ENCODE measurements around the gene ZDHHC7.

ZDHHC7 gene

DNA sequence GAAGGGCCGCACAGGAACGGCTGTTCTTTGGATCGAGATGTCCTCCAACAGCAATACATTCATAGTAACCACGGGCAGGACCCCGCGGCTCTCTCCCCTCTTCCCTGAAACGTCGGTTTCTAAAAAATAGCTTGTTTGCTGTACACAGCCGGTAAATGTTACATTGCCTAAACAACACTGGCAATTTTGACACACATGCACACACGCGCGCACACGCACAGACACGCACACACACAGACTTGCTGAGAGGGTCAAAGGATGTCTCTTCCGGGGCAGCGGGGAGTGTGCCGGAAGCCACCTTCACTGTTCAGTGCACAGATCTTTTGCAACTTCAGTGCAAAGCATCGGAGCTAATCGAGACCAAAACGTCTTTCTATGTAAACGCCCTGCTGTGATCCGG lies 35.8 kb downstream of the ZDHHC7 start:
- DNase-seq: no peak
- Histone ChIP-seq H3K27ac (ENCODE audit: low read depth, low read length) (no peak overlapping the region), H4K12ac (ENCODE audit: low read depth, low read length) (no peak overlapping the region), H3K79me1 (ENCODE audit: low read length) (peaks cover 9% of the 10 kb centered on the region), H3K23ac (ENCODE audit: low read length) (no peak overlapping the region), H3K4ac (ENCODE audit: low read depth, low read length) (no peak overlapping the region), H2AK5ac (ENCODE audit: low read length) (no peak overlapping the region), H3K27me3 (ENCODE audit: insufficient read depth, low read length) (no peaks in the 10 kb centered on the region), H3K4me3 (ENCODE audit: low read depth, low read length) (no peak overlapping the region), H3K9ac (ENCODE audit: low read length) (no peak overlapping the region), H3K9me3 (ENCODE audit: insufficient read depth, low read depth, low read length) (no peaks in the 10 kb centered on the region), H2BK12ac (ENCODE audit: low read length) (no peak overlapping the region), H2AFZ (ENCODE audit: insufficient read depth, low read length, poor library complexity) (no peak overlapping the region), H3K79me2 (ENCODE audit: control insufficient read depth, insufficient read depth, low read length, poor library complexity) (no peaks in the 10 kb centered on the region), H3K18ac (ENCODE audit: low read length) (no peak overlapping the region), H2BK120ac (ENCODE audit: insufficient read depth, low read length, poor library complexity) (no peak overlapping the region), H4K91ac (ENCODE audit: low read depth, low read length) (no peak overlapping the region), H3K4me1 (ENCODE audit: control insufficient read depth in 1 of 2, insufficient read depth in 2 of 2, low read length in 2 of 2) (peaks cover 5 to 14% of the 10 kb centered on the region in 2 experiments), H3K14ac (ENCODE audit: low read length) (no peak overlapping the region), H2BK5ac (ENCODE audit: low read depth, low read length, poor library complexity) (no peak overlapping the region), H3K4me2 (ENCODE audit: low read length) (no peak overlapping the region), H4K8ac (ENCODE audit: low read depth, low read length) (no peak overlapping the region), H3K36me3 (ENCODE audit: control insufficient read depth in 1 of 2, insufficient read depth in 2 of 2, low read length in 2 of 2) (peaks cover 28 to 35% of the 10 kb centered on the region in 2 experiments)
- no CpG with 5 or more reads among the region's 22 CpGs for WGBS (ENCODE audit: extremely low coverage, insufficient coverage, insufficient read length)

- Histone ChIP-seq H3K23ac (ENCODE audit: low read length) (no peak overlapping the region), H3K9me3 (ENCODE audit: insufficient read depth, low read depth, low read length) (no peaks in the 10 kb centered on the region), H3K18ac (ENCODE audit: low read length) (no peak overlapping the region), H3K4me1 (ENCODE audit: control insufficient read depth in 1 of 2, insufficient read depth in 2 of 2, low read length in 2 of 2) (peaks cover 5 to 14% of the 10 kb centered on the region in 2 experiments), H4K91ac (ENCODE audit: low read depth, low read length) (no peak overlapping the region), H2AK5ac (ENCODE audit: low read length) (no peak overlapping the region), H2BK12ac (ENCODE audit: low read length) (no peak overlapping the region), H4K12ac (ENCODE audit: low read depth, low read length) (no peak overlapping the region), H2BK120ac (ENCODE audit: insufficient read depth, low read length, poor library complexity) (no peak overlapping the region), H3K4ac (ENCODE audit: low read depth, low read length) (no peak overlapping the region), H2AFZ (ENCODE audit: insufficient read depth, low read length, poor library complexity) (no peak overlapping the region), H3K9ac (ENCODE audit: low read length) (no peak overlapping the region), H3K27ac (ENCODE audit: low read depth, low read length) (no peak overlapping the region), H3K36me3 (ENCODE audit: control insufficient read depth in 1 of 2, insufficient read depth in 2 of 2, low read length in 2 of 2) (peaks cover 28 to 35% of the 10 kb centered on the region in 2 experiments), H3K14ac (ENCODE audit: low read length) (no peak overlapping the region), H3K79me1 (ENCODE audit: low read length) (peaks cover 10% of the 10 kb centered on the region), H4K8ac (ENCODE audit: low read depth, low read length) (no peak overlapping the region), H3K79me2 (ENCODE audit: control insufficient read depth, insufficient read depth, low read length, poor library complexity) (no peaks in the 10 kb centered on the region), H3K27me3 (ENCODE audit: insufficient read depth, low read length) (no peaks in the 10 kb centered on the region), H3K4me2 (ENCODE audit: low read length) (no peak overlapping the region), H3K4me3 (ENCODE audit: low read depth, low read length) (no peak overlapping the region), H2BK5ac (ENCODE audit: low read depth, low read length, poor library complexity) (no peak overlapping the region)
- no peak for DNase-seq
- no CpG with 5 or more reads among the region's 12 CpGs for WGBS (ENCODE audit: extremely low coverage, insufficient coverage, insufficient read length)
Measured at GRCh38 chr16:84975066-84975465, 36.3 kb downstream of the ZDHHC7 start.

- no peak overlapping the region for H2BK12ac ChIP-seq (ENCODE audit: low read length)
- peaks cover 21% of the 10 kb centered on the region for H3K79me1 ChIP-seq (ENCODE audit: low read length)
- H3K9me3 ChIP-seq (ENCODE audit: insufficient read depth, low read depth, low read length): no peaks in the 10 kb centered on the region
- peaks cover 28 to 35% of the 10 kb centered on the region in 2 experiments for H3K36me3 ChIP-seq (ENCODE audit: control insufficient read depth in 1 of 2, insufficient read depth in 2 of 2, low read length in 2 of 2)
- DNase-seq: no peak
- no peak overlapping the region for H3K9ac ChIP-seq (ENCODE audit: low read length)
- H4K8ac ChIP-seq (ENCODE audit: low read depth, low read length): no peak overlapping the region
- H4K12ac ChIP-seq (ENCODE audit: low read depth, low read length): no peak overlapping the region
- no peak overlapping the region for H2AK5ac ChIP-seq (ENCODE audit: low read length)
- H3K4me1 ChIP-seq (ENCODE audit: control insufficient read depth in 1 of 2, insufficient read depth in 2 of 2, low read length in 2 of 2): peaks cover 11 to 22% of the 10 kb centered on the region in 2 experiments
- peaks cover 4% of the 10 kb centered on the region for H3K79me2 ChIP-seq (ENCODE audit: control insufficient read depth, insufficient read depth, low read length, poor library complexity)
- no CpG with 5 or more reads among the region's 23 CpGs for WGBS (ENCODE audit: extremely low coverage, insufficient coverage, insufficient read length)
- no peak overlapping the region for H4K91ac ChIP-seq (ENCODE audit: low read depth, low read length)
- no peak overlapping the region for H3K18ac ChIP-seq (ENCODE audit: low read length)
- no peak overlapping the region for H2AFZ ChIP-seq (ENCODE audit: insufficient read depth, low read length, poor library complexity)
- H3K4me3 ChIP-seq (ENCODE audit: low read depth, low read length): no peak overlapping the region
- no peak overlapping the region for H2BK120ac ChIP-seq (ENCODE audit: insufficient read depth, low read length, poor library complexity)
- no peak overlapping the region for H3K4me2 ChIP-seq (ENCODE audit: low read length)
- no peak overlapping the region for H3K27ac ChIP-seq (ENCODE audit: low read depth, low read length)
- H3K27me3 ChIP-seq (ENCODE audit: insufficient read depth, low read length): no peaks in the 10 kb centered on the region
- no peak overlapping the region for H3K4ac ChIP-seq (ENCODE audit: low read depth, low read length)
- H3K14ac ChIP-seq (ENCODE audit: low read length): no peak overlapping the region
- H2BK5ac ChIP-seq (ENCODE audit: low read depth, low read length, poor library complexity): no peak overlapping the region
- H3K23ac ChIP-seq (ENCODE audit: low read length): no peak overlapping the region
Measured at GRCh38 chr16:84973776-84974523, 37.4 kb downstream of the ZDHHC7 start.

DNA sequence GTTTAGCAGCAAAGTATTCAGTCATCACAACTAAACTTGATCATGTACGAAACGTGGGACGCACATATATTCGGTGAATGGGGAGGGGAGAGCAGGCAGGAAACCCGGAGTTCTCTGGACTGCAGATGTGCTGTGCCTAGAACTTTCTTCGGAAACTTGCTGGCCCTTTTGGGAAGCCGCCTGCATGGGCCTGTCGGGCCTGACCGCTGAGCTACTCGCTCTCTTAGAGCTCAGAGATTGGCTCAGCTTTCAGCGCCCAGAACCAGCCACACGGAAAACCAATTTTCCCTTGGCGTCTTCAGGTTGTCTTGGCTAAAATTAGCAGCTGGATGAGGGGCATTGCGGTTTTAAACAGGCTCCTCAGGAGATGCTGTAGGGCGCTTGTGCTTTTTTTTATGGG lies 38.1 kb downstream of the ZDHHC7 start:
- H3K4ac ChIP-seq (ENCODE audit: low read depth, low read length): no peak overlapping the region
- no peak overlapping the region for H2BK12ac ChIP-seq (ENCODE audit: low read length)
- no peak overlapping the region for H3K4me2 ChIP-seq (ENCODE audit: low read length)
- H3K79me1 ChIP-seq (ENCODE audit: low read length): peaks cover 25% of the 10 kb centered on the region
- DNase-seq: no peak
- peaks cover 13 to 26% of the 10 kb centered on the region in 2 experiments for H3K4me1 ChIP-seq (ENCODE audit: control insufficient read depth in 1 of 2, insufficient read depth in 2 of 2, low read length in 2 of 2)
- no peak overlapping the region for H4K8ac ChIP-seq (ENCODE audit: low read depth, low read length)
- no peak overlapping the region for H3K23ac ChIP-seq (ENCODE audit: low read length)
- H3K4me3 ChIP-seq (ENCODE audit: low read depth, low read length): no peak overlapping the region
- H3K36me3 ChIP-seq (ENCODE audit: control insufficient read depth in 1 of 2, insufficient read depth in 2 of 2, low read length in 2 of 2): peaks cover 28 to 35% of the 10 kb centered on the region in 2 experiments
- H2AFZ ChIP-seq (ENCODE audit: insufficient read depth, low read length, poor library complexity): no peak overlapping the region
- no peak overlapping the region for H4K91ac ChIP-seq (ENCODE audit: low read depth, low read length)
- H3K79me2 ChIP-seq (ENCODE audit: control insufficient read depth, insufficient read depth, low read length, poor library complexity): peaks cover 6% of the 10 kb centered on the region
- H3K14ac ChIP-seq (ENCODE audit: low read length): no peak overlapping the region
- H3K27ac ChIP-seq (ENCODE audit: low read depth, low read length): no peak overlapping the region
- H3K9ac ChIP-seq (ENCODE audit: low read length): no peak overlapping the region
- WGBS (ENCODE audit: extremely low coverage, insufficient coverage, insufficient read length): no CpG with 5 or more reads among the region's 15 CpGs
- H2BK5ac ChIP-seq (ENCODE audit: low read depth, low read length, poor library complexity): no peak overlapping the region
- H4K12ac ChIP-seq (ENCODE audit: low read depth, low read length): no peak overlapping the region
- H3K27me3 ChIP-seq (ENCODE audit: insufficient read depth, low read length): no peaks in the 10 kb centered on the region
- H3K9me3 ChIP-seq (ENCODE audit: insufficient read depth, low read depth, low read length): no peaks in the 10 kb centered on the region
- H2BK120ac ChIP-seq (ENCODE audit: insufficient read depth, low read length, poor library complexity): no peak overlapping the region
- H3K18ac ChIP-seq (ENCODE audit: low read length): no peak overlapping the region
- no peak overlapping the region for H2AK5ac ChIP-seq (ENCODE audit: low read length)
